ENCODE data around the gene UBE2A.

UBE2A gene

DNA sequence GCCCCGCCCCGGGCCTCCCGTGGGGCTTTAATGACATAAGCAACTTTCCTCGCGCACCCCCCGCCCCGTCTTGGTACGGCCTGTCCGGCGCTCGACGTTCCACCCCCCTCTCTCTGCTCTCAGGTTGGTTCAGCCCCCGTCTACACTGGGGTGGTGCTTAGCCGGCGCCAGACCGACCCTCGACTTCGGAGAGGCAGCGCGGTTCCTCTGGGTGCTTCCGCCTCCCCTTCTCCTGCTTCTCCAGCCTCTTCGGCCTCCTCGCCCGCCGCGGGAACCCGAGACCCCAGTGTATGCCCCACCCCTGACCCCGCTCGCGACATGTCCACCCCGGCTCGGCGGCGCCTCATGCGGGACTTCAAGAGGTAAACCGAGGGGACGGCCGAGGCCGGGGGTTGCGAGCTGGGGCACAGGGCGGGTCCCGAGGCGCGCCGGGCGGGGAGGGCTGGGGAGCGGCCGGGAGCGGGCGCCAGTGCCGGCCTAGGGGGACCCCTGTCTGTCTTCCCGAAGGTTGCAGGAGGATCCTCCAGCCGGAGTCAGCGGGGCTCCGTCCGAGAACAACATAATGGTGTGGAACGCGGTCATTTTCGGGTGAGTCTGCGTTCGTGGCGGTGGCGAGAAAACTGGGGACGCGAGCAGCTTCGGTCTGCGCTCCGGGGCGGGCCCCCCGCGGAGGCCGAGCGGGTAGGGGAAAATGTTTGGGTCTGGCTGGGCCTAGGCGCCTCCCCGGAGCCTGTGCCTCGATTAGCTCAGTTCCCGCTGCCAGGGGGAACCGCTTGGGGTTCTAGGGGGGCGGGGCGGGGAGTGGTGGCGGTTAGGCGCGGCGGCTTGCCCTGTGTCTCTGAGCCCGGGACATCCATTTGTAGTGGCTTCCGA, at the start of gene UBE2A:
Gene UBE2A (plus strand): TSS at position 170 of the 873 bp plus-strand sequence. CDS start 149 bp downstream, at position 319.
- peak within 1 kb of the TSS; percentile 66 for H3K4me3 ChIP-seq (ENCODE audit: low read depth, low read length)
- DNase-seq (ENCODE audit: low read depth, low spot score): peak; percentile 63
- POLR2A ChIA-PET: interaction anchor here (0.6 to 1.9 kb wide), 7 partner anchors 9 to 278 kb away, joined by 3 to 4 read pairs (median 3); partner anchors contain the start of genes STEEP1 and UPF3B
- TF ChIP-seq, protein P1, sequence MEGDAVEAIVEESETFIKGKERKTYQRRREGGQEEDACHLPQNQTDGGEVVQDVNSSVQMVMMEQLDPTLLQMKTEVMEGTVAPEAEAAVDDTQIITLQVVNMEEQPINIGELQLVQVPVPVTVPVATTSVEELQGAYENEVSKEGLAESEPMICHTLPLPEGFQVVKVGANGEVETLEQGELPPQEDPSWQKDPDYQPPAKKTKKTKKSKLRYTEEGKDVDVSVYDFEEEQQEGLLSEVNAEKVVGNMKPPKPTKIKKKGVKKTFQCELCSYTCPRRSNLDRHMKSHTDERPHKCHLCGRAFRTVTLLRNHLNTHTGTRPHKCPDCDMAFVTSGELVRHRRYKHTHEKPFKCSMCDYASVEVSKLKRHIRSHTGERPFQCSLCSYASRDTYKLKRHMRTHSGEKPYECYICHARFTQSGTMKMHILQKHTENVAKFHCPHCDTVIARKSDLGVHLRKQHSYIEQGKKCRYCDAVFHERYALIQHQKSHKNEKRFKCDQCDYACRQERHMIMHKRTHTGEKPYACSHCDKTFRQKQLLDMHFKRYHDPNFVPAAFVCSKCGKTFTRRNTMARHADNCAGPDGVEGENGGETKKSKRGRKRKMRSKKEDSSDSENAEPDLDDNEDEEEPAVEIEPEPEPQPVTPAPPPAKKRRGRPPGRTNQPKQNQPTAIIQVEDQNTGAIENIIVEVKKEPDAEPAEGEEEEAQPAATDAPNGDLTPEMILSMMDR (IDR thresholded peaks at IDR 0.05; ENCODE audit: insufficient read depth, low read length, missing control alignments): peak; percentile 34
- CTCF ChIA-PET: interaction anchor here (0.6 to 1.9 kb wide), 4 partner anchors 9 to 208 kb away, joined by 3 to 5 read pairs (median 4); no protein-coding TSS in a partner anchor

DNA sequence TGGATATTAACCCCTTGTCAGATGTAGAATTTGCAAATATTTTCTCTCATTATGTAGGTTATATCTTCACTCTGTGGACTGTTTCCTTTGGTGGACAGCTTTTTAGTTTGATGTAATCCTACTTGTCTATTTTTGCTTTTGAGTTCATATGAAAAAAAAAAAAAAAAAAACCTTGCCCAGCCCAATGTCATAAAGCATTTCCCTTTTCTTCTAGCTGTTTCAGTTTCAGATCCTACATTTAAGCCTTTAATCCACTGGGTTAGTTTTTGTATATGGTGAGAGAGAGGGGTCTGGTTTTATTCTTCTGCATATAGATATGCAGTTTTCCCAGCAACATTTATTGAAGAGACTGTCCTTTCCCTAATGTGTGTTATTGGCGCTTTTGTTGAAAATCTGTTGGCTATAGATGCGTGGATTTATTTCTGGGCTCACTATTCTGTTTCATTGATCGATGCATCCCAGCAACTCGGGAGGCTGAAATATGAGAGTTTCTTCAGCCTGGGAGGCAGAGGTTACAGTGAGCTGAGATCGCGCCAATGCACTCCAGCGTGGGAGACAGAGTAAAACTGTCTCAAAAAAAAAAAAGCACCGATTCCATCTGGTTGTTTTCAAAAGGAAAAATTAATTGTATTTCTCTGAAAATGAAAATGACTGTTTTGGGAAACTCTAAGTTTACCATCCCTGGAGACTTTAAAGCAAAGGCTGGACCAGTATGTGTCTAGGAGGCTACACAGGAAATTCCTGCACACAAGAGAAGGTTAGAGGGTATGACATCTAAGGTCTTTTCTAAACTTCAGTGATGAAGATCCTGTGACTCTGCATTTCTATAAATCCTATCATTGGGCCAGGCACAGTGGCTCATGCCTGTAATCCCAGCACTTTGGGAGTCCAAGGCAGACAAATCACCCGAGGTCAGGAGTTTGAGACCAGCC, 44.8 kb upstream of the UBE2A start:
- H3K4me3 ChIP-seq (ENCODE audit: low read depth, low read length): no peak overlapping the region
- TF ChIP-seq, protein P1 (IDR thresholded peaks at IDR 0.05; ENCODE audit: insufficient read depth, low read length, missing control alignments): no peak
- POLR2A ChIA-PET: no interaction called here
- no peak for DNase-seq (ENCODE audit: low read depth, low spot score)
- CTCF ChIA-PET: no interaction called here

DNA sequence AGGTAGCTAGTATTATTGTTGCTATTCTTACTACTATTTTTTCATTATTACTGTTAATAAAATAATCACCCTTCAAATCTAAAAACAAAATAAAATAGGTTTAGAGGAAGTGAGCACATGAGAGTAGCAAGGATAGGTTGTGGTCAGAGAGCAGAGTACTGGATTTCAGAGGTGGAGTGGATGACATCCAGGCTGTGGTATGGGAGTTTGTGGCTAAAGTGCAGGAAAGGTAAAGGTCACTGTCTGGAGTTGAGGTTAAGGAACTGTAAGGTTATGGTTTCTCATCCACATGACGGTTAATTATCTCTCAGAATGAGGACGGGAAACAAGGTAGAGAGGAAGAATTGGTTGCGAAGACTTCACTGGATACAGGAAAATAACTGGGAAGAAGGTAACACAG, 36.9 kb upstream of the UBE2A start:
- ChIA-PET CTCF (no interaction called here), POLR2A (interaction anchor here (0.6 kb wide), 1 partner anchor 25 kb away, joined by 3 read pairs; no protein-coding TSS in a partner anchor)
- TF ChIP-seq, protein P1 (IDR thresholded peaks at IDR 0.05; ENCODE audit: insufficient read depth, low read length, missing control alignments): no peak
- no peak for DNase-seq (ENCODE audit: low read depth, low spot score)
- no peak overlapping the region for H3K4me3 ChIP-seq (ENCODE audit: low read depth, low read length)

DNA sequence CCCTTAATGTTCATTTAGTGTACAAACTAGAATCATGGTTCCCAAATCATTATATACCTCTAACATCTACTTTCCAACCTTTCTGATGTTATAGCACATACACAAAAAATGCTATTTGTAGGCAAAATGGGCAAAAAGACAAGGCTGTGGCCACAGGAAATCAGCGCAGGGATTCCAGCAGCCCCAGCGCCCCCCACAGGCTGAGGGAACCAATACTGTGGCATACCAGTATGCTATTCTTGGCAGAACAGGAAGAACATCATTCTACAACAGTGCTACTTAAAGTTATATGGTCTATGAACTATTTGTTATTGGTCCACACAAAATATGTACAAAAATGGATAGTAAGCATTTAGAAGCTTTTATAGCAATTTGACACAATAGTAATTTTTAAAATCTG, 34.5 kb upstream of the UBE2A start:
- no peak for DNase-seq (ENCODE audit: low read depth, low spot score)
- TF ChIP-seq, protein P1 (IDR thresholded peaks at IDR 0.05; ENCODE audit: insufficient read depth, low read length, missing control alignments): no peak
- CTCF ChIA-PET: no interaction called here
- POLR2A ChIA-PET: no interaction called here
- no peak overlapping the region for H3K4me3 ChIP-seq (ENCODE audit: low read depth, low read length)

DNA sequence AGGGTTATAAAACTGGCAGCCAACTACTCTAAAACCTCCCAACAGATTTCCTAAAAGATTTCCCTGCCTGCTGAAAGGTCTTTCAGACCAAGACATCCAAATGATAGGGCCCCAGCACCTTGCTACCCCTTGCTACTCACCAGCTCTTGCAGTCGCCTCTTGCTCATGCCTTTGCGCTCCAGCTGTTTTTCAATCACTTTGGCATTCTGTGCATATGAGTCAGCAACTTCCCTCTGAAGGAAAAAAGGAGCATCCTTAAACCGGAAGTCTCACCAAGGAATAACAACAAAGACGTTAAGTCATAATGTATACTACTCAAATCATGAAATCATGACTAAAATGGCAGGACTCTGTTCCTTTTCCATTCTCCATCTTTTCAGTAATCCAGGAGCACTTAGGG, 33.2 kb upstream of the UBE2A start:
- POLR2A ChIA-PET: no interaction called here
- DNase-seq (ENCODE audit: low read depth, low spot score): peak; percentile 3

More for the DNA sequence above, 33.2 kb upstream of the UBE2A start:
- TF ChIP-seq, protein P1 (IDR thresholded peaks at IDR 0.05; ENCODE audit: insufficient read depth, low read length, missing control alignments): no peak
- H3K4me3 ChIP-seq (ENCODE audit: low read depth, low read length): no peak overlapping the region
- CTCF ChIA-PET: no interaction called here
